Nephron (organoid): ENCODE measurements around the gene USHBP1.

ENCODE experiments used
- H3K27ac Mint-ChIP-seq, 3 experiments: 2 replicates each; pipeline ENCODE4 v1.8.0; 2020; ENCODE audit warnings: mixed read lengths in 3 of 3, mild to moderate bottlenecking in 2 of 3, moderate library complexity in 1 of 3
- H3K27me3 Mint-ChIP-seq: 2 replicates; pipeline ENCODE4 v1.8.0; 2021; ENCODE audit warnings: low read depth, mild to moderate bottlenecking, moderate library complexity, mixed read lengths
- H3K36me3 Mint-ChIP-seq: 2 replicates; pipeline ENCODE4 v1.8.0; 2020; ENCODE audit warnings: low read depth, mixed read lengths
- H3K4me1 Mint-ChIP-seq: 2 replicates; pipeline ENCODE4 v1.8.0; 2020; ENCODE audit warnings: mixed read lengths
- H3K4me3 Mint-ChIP-seq, 3 experiments: 2 replicates each; pipeline ENCODE4 v1.8.0; 2020; ENCODE audit warnings: mild to moderate bottlenecking in 3 of 3, mixed read lengths in 3 of 3, moderate library complexity in 2 of 3
- H3K9me3 Mint-ChIP-seq: 2 replicates; pipeline ENCODE4 v1.8.0; 2020; ENCODE audit warnings: mixed read lengths
- CTCF ChIP-seq, 3 experiments: fragments of 200-600 bp; sonication (generic); IDR thresholded peaks; one replicate each; pipeline ENCODE4 v1.5.0; 2021; ENCODE audit warnings: antibody characterized with exemption in 3 of 3; ENCODE audit not compliant: unreplicated experiment in 3 of 3

Gene USHBP1

GRCh38 chr19:17206736-17207581, 57.6 kb downstream of the USHBP1 start:
- no peak for TF ChIP-seq CTCF (IDR thresholded peaks at IDR 0.05; ENCODE audit: unreplicated experiment in 3 of 3)
- Mint-ChIP-seq H3K9me3 (no peaks in the 10 kb centered on the region), H3K27ac (no peak overlapping the region), H3K4me3 (no peak overlapping the region), H3K36me3 (peaks cover 38% of the 10 kb centered on the region), H3K4me1 (no peaks in the 10 kb centered on the region), H3K27me3 (peaks cover 3% of the 10 kb centered on the region)

- peaks cover 3% of the 10 kb centered on the region for H3K27me3 Mint-ChIP-seq
- H3K27ac Mint-ChIP-seq = no peak overlapping the region
- no peaks in the 10 kb centered on the region for H3K9me3 Mint-ChIP-seq
- peaks cover 52% of the 10 kb centered on the region for H3K36me3 Mint-ChIP-seq
- H3K4me1 Mint-ChIP-seq = no peaks in the 10 kb centered on the region
- TF ChIP-seq CTCF (IDR thresholded peaks at IDR 0.05; ENCODE audit: unreplicated experiment in 3 of 3) = peak; percentile 37 to 60 (median 45)
- no peak overlapping the region for H3K4me3 Mint-ChIP-seq
Measured at GRCh38 chr19:17205237-17206140, 59.1 kb downstream of the USHBP1 start.

- no peak overlapping the region for H3K27ac Mint-ChIP-seq
- H3K27me3 Mint-ChIP-seq = peaks cover 3% of the 10 kb centered on the region
- H3K4me1 Mint-ChIP-seq = no peaks in the 10 kb centered on the region
- H3K36me3 Mint-ChIP-seq = peaks cover 58% of the 10 kb centered on the region
- H3K9me3 Mint-ChIP-seq = no peaks in the 10 kb centered on the region
- no peak overlapping the region for H3K4me3 Mint-ChIP-seq
- TF ChIP-seq CTCF (IDR thresholded peaks at IDR 0.05; ENCODE audit: unreplicated experiment in 3 of 3) = no peak
Measured at GRCh38 chr19:17202713-17203112, 61.8 kb downstream of the USHBP1 start.

- no peak for TF ChIP-seq CTCF (IDR thresholded peaks at IDR 0.05; ENCODE audit: unreplicated experiment in 3 of 3)
- Mint-ChIP-seq H3K27me3 (peaks cover 3% of the 10 kb centered on the region), H3K36me3 (peaks cover 62% of the 10 kb centered on the region), H3K4me3 (no peak overlapping the region), H3K9me3 (no peaks in the 10 kb centered on the region), H3K4me1 (no peaks in the 10 kb centered on the region), H3K27ac (no peak overlapping the region)
Measured at GRCh38 chr19:17202249-17202648, 62.3 kb downstream of the USHBP1 start.

GRCh38 chr19:17200408-17201079, 64.0 kb downstream of the USHBP1 start:
- H3K27ac Mint-ChIP-seq = no peak overlapping the region
- no peak for TF ChIP-seq CTCF (IDR thresholded peaks at IDR 0.05; ENCODE audit: unreplicated experiment in 3 of 3)
- peaks cover 3% of the 10 kb centered on the region for H3K27me3 Mint-ChIP-seq
- no peaks in the 10 kb centered on the region for H3K9me3 Mint-ChIP-seq
- H3K36me3 Mint-ChIP-seq = peaks cover 72% of the 10 kb centered on the region
- H3K4me1 Mint-ChIP-seq = no peaks in the 10 kb centered on the region
- no peak overlapping the region for H3K4me3 Mint-ChIP-seq
